Measurements from ENCODE around the gene RNF186.
"Not testable (repeated sequence)": the region's sequence is repeated elsewhere in the genome, so short reads cannot be mapped to it uniquely, and the experiment has no call there.

DNA sequence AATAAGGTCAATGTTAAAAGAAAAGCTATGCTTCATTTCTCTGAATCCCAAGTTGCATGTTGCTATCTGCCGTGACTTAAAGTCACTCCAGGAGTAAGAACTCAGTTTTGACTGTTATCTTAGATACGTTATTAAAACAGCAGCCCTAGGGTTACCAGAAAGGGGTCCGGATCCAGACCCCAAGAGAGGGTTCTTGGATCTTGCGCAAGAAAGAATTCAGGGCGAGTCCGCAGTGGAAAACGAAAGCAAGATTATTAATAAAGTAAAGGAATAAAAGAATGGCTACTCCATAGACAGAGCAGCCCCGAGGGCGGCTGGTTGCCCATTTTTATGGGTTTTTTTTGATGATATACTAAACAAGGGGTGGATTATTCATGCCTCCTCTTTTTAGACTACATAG, 32.3 kb upstream of the RNF186 start:
- TF ChIP-seq, protein P1, sequence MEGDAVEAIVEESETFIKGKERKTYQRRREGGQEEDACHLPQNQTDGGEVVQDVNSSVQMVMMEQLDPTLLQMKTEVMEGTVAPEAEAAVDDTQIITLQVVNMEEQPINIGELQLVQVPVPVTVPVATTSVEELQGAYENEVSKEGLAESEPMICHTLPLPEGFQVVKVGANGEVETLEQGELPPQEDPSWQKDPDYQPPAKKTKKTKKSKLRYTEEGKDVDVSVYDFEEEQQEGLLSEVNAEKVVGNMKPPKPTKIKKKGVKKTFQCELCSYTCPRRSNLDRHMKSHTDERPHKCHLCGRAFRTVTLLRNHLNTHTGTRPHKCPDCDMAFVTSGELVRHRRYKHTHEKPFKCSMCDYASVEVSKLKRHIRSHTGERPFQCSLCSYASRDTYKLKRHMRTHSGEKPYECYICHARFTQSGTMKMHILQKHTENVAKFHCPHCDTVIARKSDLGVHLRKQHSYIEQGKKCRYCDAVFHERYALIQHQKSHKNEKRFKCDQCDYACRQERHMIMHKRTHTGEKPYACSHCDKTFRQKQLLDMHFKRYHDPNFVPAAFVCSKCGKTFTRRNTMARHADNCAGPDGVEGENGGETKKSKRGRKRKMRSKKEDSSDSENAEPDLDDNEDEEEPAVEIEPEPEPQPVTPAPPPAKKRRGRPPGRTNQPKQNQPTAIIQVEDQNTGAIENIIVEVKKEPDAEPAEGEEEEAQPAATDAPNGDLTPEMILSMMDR (IDR thresholded peaks at IDR 0.05) = not testable (repeated sequence)
- TF ChIP-seq RELA (CRISPR knock-in tag; IDR thresholded peaks at IDR 0.05; ENCODE audit: borderline replicate concordance); IRF2 (CRISPR knock-in tag; IDR thresholded peaks at IDR 0.05; ENCODE audit: borderline replicate concordance, low read depth); NFYB (CRISPR knock-in tag; conservative IDR thresholded peaks at IDR 0.05; ENCODE audit: low read depth); ESRRA (CRISPR knock-in tag; IDR thresholded peaks at IDR 0.05; ENCODE audit: borderline replicate concordance); TEAD4 (CRISPR knock-in tag; IDR thresholded peaks at IDR 0.05); SMAD4 (CRISPR knock-in tag; IDR thresholded peaks at IDR 0.05); NR1H2 (CRISPR knock-in tag; IDR thresholded peaks at IDR 0.05); GTF2I (CRISPR knock-in tag; conservative IDR thresholded peaks at IDR 0.05): not testable (repeated sequence)
- TF ChIP-seq, protein P2, sequence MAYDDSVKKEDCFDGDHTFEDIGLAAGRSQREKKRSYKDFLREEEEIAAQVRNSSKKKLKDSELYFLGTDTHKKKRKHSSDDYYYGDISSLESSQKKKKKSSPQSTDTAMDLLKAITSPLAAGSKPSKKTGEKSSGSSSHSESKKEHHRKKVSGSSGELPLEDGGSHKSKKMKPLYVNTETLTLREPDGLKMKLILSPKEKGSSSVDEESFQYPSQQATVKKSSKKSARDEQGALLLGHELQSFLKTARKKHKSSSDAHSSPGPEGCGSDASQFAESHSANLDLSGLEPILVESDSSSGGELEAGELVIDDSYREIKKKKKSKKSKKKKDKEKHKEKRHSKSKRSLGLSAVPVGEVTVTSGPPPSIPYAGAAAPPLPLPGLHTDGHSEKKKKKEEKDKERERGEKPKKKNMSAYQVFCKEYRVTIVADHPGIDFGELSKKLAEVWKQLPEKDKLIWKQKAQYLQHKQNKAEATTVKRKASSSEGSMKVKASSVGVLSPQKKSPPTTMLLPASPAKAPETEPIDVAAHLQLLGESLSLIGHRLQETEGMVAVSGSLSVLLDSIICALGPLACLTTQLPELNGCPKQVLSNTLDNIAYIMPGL (CRISPR knock-in tag; IDR thresholded peaks at IDR 0.05) = not testable (repeated sequence)
- TF ChIP-seq, protein P3, sequence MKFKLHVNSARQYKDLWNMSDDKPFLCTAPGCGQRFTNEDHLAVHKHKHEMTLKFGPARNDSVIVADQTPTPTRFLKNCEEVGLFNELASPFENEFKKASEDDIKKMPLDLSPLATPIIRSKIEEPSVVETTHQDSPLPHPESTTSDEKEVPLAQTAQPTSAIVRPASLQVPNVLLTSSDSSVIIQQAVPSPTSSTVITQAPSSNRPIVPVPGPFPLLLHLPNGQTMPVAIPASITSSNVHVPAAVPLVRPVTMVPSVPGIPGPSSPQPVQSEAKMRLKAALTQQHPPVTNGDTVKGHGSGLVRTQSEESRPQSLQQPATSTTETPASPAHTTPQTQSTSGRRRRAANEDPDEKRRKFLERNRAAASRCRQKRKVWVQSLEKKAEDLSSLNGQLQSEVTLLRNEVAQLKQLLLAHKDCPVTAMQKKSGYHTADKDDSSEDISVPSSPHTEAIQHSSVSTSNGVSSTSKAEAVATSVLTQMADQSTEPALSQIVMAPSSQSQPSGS (CRISPR knock-in tag; IDR thresholded peaks at IDR 0.05; ENCODE audit: borderline replicate concordance, low read depth) = not testable (repeated sequence)

Data from WTC11 (cell line).